ENCODE results near the gene PYROXD2.

The PYROXD2 gene

GRCh38 chr10:98414932-98415730 lies at the start of gene PYROXD2:
Gene PYROXD2, minus strand, starts transcription at chr10:98415182. Its CDS starts 47 bp downstream, at chr10:98415135.
- TF ChIP-seq TSHZ2 (CRISPR knock-in tag; IDR thresholded peaks at IDR 0.05) = no peak
- TF ChIP-seq ZNF565 (CRISPR knock-in tag; conservative IDR thresholded peaks at IDR 0.05; ENCODE audit: low read depth) = no peak
- no peak for TF ChIP-seq ZNF70 (CRISPR knock-in tag; IDR thresholded peaks at IDR 0.05)
- no peak for TF ChIP-seq CSDC2 (CRISPR knock-in tag; IDR thresholded peaks at IDR 0.05)
- TF ChIP-seq, protein P1, sequence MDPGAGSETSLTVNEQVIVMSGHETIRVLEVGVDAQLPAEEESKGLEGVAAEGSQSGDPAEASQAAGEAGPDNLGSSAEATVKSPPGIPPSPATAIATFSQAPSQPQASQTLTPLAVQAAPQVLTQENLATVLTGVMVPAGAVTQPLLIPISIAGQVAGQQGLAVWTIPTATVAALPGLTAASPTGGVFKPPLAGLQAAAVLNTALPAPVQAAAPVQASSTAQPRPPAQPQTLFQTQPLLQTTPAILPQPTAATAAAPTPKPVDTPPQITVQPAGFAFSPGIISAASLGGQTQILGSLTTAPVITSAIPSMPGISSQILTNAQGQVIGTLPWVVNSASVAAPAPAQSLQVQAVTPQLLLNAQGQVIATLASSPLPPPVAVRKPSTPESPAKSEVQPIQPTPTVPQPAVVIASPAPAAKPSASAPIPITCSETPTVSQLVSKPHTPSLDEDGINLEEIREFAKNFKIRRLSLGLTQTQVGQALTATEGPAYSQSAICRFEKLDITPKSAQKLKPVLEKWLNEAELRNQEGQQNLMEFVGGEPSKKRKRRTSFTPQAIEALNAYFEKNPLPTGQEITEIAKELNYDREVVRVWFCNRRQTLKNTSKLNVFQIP (CRISPR knock-in tag; IDR thresholded peaks at IDR 0.05; ENCODE audit: borderline replicate concordance, low read depth) = no peak
- no peak for TF ChIP-seq TCF4 (CRISPR knock-in tag; IDR thresholded peaks at IDR 0.05; ENCODE audit: borderline replicate concordance)
- no peak for TF ChIP-seq ZFP30 (CRISPR knock-in tag; IDR thresholded peaks at IDR 0.05)
- no peak for TF ChIP-seq ZFP3 (CRISPR knock-in tag; IDR thresholded peaks at IDR 0.05)
- TF ChIP-seq, protein P2, sequence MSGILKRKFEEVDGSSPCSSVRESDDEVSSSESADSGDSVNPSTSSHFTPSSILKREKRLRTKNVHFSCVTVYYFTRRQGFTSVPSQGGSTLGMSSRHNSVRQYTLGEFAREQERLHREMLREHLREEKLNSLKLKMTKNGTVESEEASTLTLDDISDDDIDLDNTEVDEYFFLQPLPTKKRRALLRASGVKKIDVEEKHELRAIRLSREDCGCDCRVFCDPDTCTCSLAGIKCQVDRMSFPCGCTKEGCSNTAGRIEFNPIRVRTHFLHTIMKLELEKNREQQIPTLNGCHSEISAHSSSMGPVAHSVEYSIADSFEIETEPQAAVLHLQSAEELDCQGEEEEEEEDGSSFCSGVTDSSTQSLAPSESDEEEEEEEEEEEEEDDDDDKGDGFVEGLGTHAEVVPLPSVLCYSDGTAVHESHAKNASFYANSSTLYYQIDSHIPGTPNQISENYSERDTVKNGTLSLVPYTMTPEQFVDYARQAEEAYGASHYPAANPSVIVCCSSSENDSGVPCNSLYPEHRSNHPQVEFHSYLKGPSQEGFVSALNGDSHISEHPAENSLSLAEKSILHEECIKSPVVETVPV (CRISPR knock-in tag; IDR thresholded peaks at IDR 0.05) = no peak
- TF ChIP-seq, protein P3, sequence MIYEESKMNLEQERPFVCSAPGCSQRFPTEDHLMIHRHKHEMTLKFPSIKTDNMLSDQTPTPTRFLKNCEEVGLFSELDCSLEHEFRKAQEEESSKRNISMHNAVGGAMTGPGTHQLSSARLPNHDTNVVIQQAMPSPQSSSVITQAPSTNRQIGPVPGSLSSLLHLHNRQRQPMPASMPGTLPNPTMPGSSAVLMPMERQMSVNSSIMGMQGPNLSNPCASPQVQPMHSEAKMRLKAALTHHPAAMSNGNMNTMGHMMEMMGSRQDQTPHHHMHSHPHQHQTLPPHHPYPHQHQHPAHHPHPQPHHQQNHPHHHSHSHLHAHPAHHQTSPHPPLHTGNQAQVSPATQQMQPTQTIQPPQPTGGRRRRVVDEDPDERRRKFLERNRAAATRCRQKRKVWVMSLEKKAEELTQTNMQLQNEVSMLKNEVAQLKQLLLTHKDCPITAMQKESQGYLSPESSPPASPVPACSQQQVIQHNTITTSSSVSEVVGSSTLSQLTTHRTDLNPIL (CRISPR knock-in tag; IDR thresholded peaks at IDR 0.05; ENCODE audit: low read depth) = no peak
- no peak for TF ChIP-seq ZNF8 (CRISPR knock-in tag; IDR thresholded peaks at IDR 0.05)
- no peak for TF ChIP-seq BACH2 (CRISPR knock-in tag; IDR thresholded peaks at IDR 0.05; ENCODE audit: borderline replicate concordance)
- ATAC-seq = peak; percentile 98

DNA sequence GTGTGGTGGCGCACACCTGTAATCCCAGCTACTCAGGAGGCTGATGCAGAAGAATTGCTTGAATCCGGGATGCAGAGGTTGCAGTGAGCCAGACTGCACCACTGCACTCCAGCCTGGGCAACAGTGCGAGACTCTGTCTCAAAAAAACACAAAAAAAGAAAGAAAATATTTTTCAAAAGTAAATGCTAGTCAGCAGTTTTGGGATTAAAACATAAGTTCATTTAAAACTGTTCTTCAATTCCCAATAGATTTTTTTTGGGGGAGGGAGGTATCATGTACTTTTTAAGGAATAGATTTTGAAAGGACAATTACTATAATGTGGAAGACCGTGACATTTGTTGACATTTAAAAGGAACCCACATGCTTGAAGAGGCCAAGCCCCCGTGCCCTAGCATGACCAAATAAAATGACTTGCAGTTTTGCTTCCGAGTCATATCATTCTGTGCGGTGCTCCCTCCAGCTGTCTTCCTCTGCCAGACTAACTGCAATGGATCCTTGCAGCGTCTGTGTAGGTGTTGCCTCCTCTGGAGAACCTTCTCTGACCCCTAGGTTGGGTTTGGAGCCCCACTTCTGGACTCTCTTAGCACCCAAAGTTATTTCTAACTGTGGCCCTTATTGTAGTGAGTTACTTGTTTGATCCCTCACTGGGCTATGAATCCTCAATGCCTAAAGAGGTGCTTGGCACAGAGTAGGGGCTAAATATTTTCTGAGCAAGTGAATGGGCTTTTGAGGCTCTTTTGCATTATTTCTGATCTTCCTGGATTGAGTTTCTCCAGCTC lies 49.2 kb upstream of the PYROXD2 start:
- no peak for ATAC-seq
- TF ChIP-seq PPARA (CRISPR knock-in tag; IDR thresholded peaks at IDR 0.05; ENCODE audit: borderline replicate concordance) = no peak

- TF ChIP-seq ISL1 (CRISPR knock-in tag; IDR thresholded peaks at IDR 0.05) = no peak
- TF ChIP-seq ZNF8 (CRISPR knock-in tag; IDR thresholded peaks at IDR 0.05) = no peak
- ATAC-seq = no peak
Measured at GRCh38 chr10:98463016-98463415, 48.0 kb upstream of the PYROXD2 start.

GRCh38 chr10:98461500-98461842 lies 46.5 kb upstream of the PYROXD2 start:
- TF ChIP-seq ARNTL (CRISPR knock-in tag; IDR thresholded peaks at IDR 0.05; ENCODE audit: borderline replicate concordance, low read depth) (no peak), CSDC2 (CRISPR knock-in tag; IDR thresholded peaks at IDR 0.05) (no peak)
- TF ChIP-seq, protein P1 (CRISPR knock-in tag; IDR thresholded peaks at IDR 0.05; ENCODE audit: borderline replicate concordance, low read depth) = no peak
- ATAC-seq = no peak

All from SK-N-SH treated with all-trans-retinoic acid at 6 μM for 48 hours (cell line).